ENCODE data around the gene C1orf159.

The C1orf159 gene

DNA sequence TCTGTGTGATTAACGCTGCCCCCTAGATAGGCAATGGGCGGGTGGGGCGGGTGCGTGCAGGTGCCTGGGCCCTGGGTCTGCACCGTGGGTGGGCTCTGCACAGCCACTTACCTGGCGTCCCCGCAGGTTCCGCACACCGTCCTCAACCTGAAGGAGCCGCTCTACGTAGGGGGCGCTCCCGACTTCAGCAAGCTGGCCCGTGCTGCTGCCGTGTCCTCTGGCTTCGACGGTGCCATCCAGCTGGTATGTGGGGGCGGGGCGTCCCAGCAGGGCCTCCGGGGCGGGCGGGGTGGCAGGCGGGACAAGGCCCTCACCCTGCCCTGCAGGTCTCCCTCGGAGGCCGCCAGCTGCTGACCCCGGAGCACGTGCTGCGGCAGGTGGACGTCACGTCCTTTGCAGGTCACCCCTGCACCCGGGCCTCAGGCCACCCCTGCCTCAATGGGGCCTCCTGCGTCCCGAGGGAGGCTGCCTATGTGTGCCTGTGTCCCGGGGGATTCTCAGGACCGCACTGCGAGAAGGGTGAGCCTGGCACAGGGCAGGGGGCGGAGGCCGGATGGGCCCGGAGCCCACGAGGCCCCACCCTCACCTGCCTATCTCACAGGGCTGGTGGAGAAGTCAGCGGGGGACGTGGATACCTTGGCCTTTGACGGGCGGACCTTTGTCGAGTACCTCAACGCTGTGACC lies 64.6 kb downstream of the C1orf159 start:
- DNase-seq = no peak

GRCh38 chr1:1050577-1051052 lies 65.3 kb downstream of the C1orf159 start:
- DNase-seq = no peak

DNA sequence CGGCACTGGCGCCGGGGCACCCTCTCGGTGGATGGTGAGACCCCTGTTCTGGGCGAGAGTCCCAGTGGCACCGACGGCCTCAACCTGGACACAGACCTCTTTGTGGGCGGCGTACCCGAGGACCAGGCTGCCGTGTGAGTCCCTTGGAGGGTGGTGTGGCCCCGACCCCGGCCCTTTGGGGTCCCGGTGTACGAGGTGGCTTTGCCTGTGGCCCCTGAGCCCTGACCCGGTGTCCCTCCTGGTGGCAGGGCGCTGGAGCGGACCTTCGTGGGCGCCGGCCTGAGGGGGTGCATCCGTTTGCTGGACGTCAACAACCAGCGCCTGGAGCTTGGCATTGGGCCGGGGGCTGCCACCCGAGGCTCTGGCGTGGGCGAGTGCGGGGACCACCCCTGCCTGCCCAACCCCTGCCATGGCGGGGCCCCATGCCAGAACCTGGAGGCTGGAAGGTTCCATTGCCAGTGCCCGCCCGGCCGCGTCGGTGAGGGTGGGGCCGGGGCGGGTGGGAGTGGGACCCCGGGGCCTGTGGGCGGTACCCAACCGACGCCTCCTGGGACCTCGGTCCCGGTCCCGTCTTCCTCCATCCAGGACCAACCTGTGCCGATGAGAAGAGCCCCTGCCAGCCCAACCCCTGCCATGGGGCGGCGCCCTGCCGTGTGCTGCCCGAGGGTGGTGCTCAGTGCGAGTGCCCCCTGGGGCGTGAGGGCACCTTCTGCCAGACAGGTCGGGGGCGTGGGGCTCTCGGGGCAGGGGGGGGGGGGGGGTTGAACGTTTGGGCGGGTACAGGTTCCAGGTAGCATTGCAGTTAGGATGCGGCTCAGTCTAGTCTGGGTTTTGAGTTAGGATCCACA lies 66.3 kb downstream of the C1orf159 start:
- DNase-seq = no peak

DNA sequence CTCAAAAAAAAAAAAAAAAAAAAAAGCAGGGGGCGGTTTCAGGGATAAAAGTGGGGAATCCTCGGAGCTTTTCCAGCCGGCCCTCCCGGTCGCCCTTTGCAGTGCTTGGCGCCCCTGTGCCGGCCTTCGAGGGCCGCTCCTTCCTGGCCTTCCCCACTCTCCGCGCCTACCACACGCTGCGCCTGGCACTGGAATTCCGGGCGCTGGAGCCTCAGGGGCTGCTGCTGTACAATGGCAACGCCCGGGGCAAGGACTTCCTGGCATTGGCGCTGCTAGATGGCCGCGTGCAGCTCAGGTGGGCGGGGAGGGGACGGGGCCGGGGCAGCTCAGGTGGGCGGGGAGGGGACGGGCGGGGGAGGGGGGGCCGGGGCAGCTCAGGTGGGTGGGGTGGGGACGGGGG lies 67.1 kb downstream of the C1orf159 start:
- DNase-seq = no peak

DNA sequence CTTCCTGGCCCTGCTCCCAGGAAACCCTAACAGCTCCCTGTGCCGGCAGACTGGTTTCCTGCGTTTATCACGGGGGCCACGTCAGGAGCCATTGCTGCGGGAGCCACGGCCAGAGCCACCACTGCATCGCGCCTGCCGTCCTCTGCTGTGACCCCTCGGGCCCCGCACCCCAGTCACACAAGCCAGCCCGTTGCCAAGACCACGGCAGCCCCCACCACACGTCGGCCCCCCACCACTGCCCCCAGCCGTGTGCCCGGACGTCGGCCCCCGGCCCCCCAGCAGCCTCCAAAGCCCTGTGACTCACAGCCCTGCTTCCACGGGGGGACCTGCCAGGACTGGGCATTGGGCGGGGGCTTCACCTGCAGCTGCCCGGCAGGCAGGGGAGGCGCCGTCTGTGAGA lies 67.9 kb downstream of the C1orf159 start:
- DNase-seq = no peak

DNA sequence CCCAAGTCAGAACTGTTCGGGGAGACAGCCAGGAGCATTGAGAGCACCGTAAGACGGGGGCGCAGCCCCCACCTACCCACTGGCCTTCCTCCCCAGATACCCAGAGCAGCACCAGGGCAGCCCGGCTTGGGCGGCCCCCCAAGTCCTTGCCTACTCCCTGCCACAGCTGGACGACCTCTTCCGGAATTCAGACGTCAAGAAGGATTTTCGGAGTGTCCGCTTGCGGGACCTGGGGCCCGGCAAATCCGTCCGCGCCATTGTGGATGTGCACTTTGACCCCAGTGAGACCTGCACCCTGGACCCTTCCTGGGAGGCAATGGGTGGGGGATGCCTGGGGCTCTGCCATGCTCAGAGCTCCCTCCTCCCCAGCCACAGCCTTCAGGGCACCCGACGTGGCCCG lies 68.5 kb downstream of the C1orf159 start:
- no peak for DNase-seq

- no peak for DNase-seq
These were observed 69.1 kb downstream of the C1orf159 start for GRCh38 chr1:1046767-1047166.

DNA sequence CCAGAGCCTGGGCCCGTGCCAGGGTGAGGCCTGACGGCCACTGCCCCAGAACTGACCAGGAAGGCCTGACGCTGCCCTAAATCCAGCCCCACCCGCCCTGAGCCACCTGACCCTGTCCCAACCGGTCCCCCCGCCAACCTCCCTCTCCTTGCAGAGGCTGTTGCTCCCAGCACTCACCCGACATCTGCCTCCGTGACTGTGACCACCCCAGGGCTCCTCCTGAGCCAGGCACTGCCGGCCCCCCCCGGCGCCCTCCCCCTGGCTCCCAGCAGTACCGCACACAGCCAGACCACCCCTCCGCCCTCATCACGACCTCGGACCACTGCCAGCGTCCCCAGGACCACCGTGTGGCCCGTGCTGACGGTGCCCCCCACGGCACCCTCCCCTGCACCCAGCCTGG lies 69.6 kb downstream of the C1orf159 start:
- no peak for DNase-seq

GRCh38 chr1:1045129-1045528 lies 70.8 kb downstream of the C1orf159 start:
- no peak for DNase-seq

- DNase-seq = no peak
These were observed 71.3 kb downstream of the C1orf159 start for GRCh38 chr1:1044455-1045078.

GRCh38 chr1:1043921-1044320 lies 72.0 kb downstream of the C1orf159 start:
- DNase-seq = no peak

DNA sequence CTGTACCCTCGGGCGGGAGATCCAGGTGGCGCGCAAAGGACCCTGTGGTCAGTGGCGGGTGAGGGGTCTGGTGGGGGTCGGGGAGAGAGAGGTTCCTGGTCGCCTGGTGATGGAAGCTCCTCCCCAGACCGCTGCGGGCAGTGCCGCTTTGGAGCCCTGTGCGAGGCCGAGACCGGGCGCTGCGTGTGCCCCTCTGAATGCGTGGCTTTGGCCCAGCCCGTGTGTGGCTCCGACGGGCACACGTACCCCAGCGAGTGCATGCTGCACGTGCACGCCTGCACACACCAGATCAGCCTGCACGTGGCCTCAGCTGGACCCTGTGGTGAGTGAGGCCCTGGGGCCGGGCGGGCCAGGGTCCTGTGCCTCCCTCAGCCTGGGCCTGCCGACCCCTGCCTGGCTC lies 72.5 kb downstream of the C1orf159 start:
- no peak for DNase-seq

- DNase-seq = no peak
These were observed 73.1 kb downstream of the C1orf159 start for GRCh38 chr1:1042835-1043234.

- DNase-seq = no peak
These were observed 74.0 kb downstream of the C1orf159 start for GRCh38 chr1:1041873-1042272.

DNA sequence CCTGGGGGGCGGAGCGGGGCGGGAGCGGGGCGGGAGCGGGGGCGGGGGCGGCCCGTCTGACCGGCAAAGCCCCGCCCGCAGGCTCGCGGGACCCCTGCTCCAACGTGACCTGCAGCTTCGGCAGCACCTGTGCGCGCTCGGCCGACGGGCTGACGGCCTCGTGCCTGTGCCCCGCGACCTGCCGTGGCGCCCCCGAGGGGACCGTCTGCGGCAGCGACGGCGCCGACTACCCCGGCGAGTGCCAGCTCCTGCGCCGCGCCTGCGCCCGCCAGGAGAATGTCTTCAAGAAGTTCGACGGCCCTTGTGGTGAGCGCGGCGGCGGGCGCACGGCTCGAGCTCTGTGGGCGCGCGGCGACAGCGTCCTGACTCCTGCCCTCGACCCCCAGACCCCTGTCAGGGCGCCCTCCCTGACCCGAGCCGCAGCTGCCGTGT lies 74.8 kb downstream of the C1orf159 start:
- DNase-seq = no peak

- DNase-seq = peak; percentile 85
These were observed 75.6 kb downstream of the C1orf159 start for GRCh38 chr1:1040004-1040991.

- no peak for DNase-seq
These were observed 76.6 kb downstream of the C1orf159 start for GRCh38 chr1:1039145-1039910.

- no peak for DNase-seq
These were observed 77.2 kb downstream of the C1orf159 start for GRCh38 chr1:1038694-1039093.

GRCh38 chr1:1037366-1038327 lies 78.2 kb downstream of the C1orf159 start:
- no peak for DNase-seq

GRCh38 chr1:1035291-1035943 lies 80.5 kb downstream of the C1orf159 start:
- DNase-seq = no peak

All from fibroblast of skin of back (primary cell).